ENCODE data around the gene DDR2. TPM values are rescaled to one million over a fixed set of nuclear protein-coding genes. Genes with fewer than 3 reads are reported as not detected.

Gene DDR2
- total and polyA plus RNA-seq, 8 donors: 6.8 to 117 (median 34.1) TPM

GRCh38 chr1:162629651-162630050 lies 2.6 kb upstream of the DDR2 start:
- 76 to 92% (median 85%) methylated on average over 2 of the region's 2 CpGs for WGBS, 5 donors
- TF ChIP-seq EP300 (IDR thresholded peaks at IDR 0.05) (no peak), POLR2AphosphoS5 (IDR thresholded peaks at IDR 0.05) (no peak), CTCF (IDR thresholded peaks at IDR 0.05) (no peak), POLR2A (IDR thresholded peaks at IDR 0.05) (no peak)
- Histone ChIP-seq H3K4me3 (no peak overlapping the region), H3K36me3 (no peaks in the 10 kb centered on the region), H3K9me3 (no peaks in the 10 kb centered on the region), H3K27me3 (no peaks in the 10 kb centered on the region), H3K27ac (peak overlapping the region in 4 of 5 donors; percentile 80 to 89 (median 86)), H3K4me1 (peaks cover 10 to 44% (median 23%) of the 10 kb centered on the region in 4 donors)
- intact Hi-C loops (cut with DNase I; ENCODE audit: low total_unique reads): no loop called here
- DNase-seq: no peak

GRCh38 chr1:162631546-162632191 lies 595 bp upstream of the DDR2 start:
- intact Hi-C loops (cut with DNase I; ENCODE audit: low total_unique reads): no loop called here
- TF ChIP-seq POLR2A (IDR thresholded peaks at IDR 0.05) (no peak), POLR2AphosphoS5 (IDR thresholded peaks at IDR 0.05) (peak in 1 of 3 donors; percentile 30), EP300 (IDR thresholded peaks at IDR 0.05) (no peak), CTCF (IDR thresholded peaks at IDR 0.05) (no peak)
- peak in 1 of 2 donors; percentile 82 for DNase-seq
- no peaks in the 10 kb centered on the region for H3K27me3 ChIP-seq
- H3K36me3 ChIP-seq: no peaks in the 10 kb centered on the region
- H3K4me3 ChIP-seq: peak overlapping the region; percentile 39 to 47 (median 41)
- peaks cover 0 to 45% (median 26%) of the 10 kb centered on the region in 4 donors for H3K4me1 ChIP-seq
- H3K27ac ChIP-seq: peak overlapping the region; percentile 74 to 89 (median 85)
- no peaks in the 10 kb centered on the region for H3K9me3 ChIP-seq
- 37 to 47% (median 43%) methylated on average over 10 of the region's 10 CpGs for WGBS, 5 donors

- H3K4me1 ChIP-seq: peaks cover 0 to 41% (median 21%) of the 10 kb centered on the region in 4 donors
- TF ChIP-seq POLR2A (IDR thresholded peaks at IDR 0.05): no peak
- TF ChIP-seq POLR2AphosphoS5 (IDR thresholded peaks at IDR 0.05): no peak
- no peak for TF ChIP-seq EP300 (IDR thresholded peaks at IDR 0.05)
- no peak for TF ChIP-seq CTCF (IDR thresholded peaks at IDR 0.05)
- H3K27ac ChIP-seq: peak overlapping the region; percentile 39 to 89 (median 85)
- peak in 1 of 2 donors; percentile 69 for DNase-seq
- WGBS, 5 donors: 44 to 81% (median 56%) methylated on average over 4 of the region's 4 CpGs
- no peaks in the 10 kb centered on the region for H3K9me3 ChIP-seq
- intact Hi-C loops (cut with DNase I; ENCODE audit: low total_unique reads): no loop called here
- H3K36me3 ChIP-seq: no peaks in the 10 kb centered on the region
- peak overlapping the region; percentile 39 to 47 (median 41) for H3K4me3 ChIP-seq
- no peaks in the 10 kb centered on the region for H3K27me3 ChIP-seq
Observed at GRCh38 chr1:162632698-162633080, 425 bp downstream of the DDR2 start.

GRCh38 chr1:162633081-162633762 lies 958 bp downstream of the DDR2 start:
- Histone ChIP-seq H3K4me1 (peaks cover 0 to 41% (median 21%) of the 10 kb centered on the region in 4 donors), H3K36me3 (no peaks in the 10 kb centered on the region), H3K9me3 (no peaks in the 10 kb centered on the region), H3K27me3 (no peaks in the 10 kb centered on the region), H3K27ac (peak overlapping the region; percentile 39 to 89 (median 85)), H3K4me3 (peak overlapping the region; percentile 39 to 47 (median 41))
- intact Hi-C loops (cut with DNase I; ENCODE audit: low total_unique reads): no loop called here
- DNase-seq: peak in 1 of 2 donors; percentile 61
- TF ChIP-seq EP300 (IDR thresholded peaks at IDR 0.05): no peak
- TF ChIP-seq CTCF (IDR thresholded peaks at IDR 0.05): no peak
- TF ChIP-seq POLR2AphosphoS5 (IDR thresholded peaks at IDR 0.05): no peak
- no peak for TF ChIP-seq POLR2A (IDR thresholded peaks at IDR 0.05)
- WGBS, 5 donors: 54 to 78% (median 67%) methylated on average over 8 of the region's 8 CpGs
